Neural progenitor cell (in vitro differentiated cells): ENCODE results near the gene INS.
A peak's percentile ranks its signal among the peaks of the same experiment; 100 is the strongest.

ENCODE experiments used
- EZH2phosphoT487 ChIP-seq: fragments of 200-600 bp; sonication (generic); IDR thresholded peaks from 2 replicates; pipeline ENCODE4 v1.6.1; 2017; ENCODE audit warnings: antibody characterized with exemption
- TF ChIP-seq, protein P1 (sequence below): fragments of 200-600 bp; sonication (generic); IDR thresholded peaks from 2 replicates; pipeline ENCODE4 v1.5.1; 2017; ENCODE audit warnings: antibody characterized with exemption, mild to moderate bottlenecking

- TF ChIP-seq, protein P1, sequence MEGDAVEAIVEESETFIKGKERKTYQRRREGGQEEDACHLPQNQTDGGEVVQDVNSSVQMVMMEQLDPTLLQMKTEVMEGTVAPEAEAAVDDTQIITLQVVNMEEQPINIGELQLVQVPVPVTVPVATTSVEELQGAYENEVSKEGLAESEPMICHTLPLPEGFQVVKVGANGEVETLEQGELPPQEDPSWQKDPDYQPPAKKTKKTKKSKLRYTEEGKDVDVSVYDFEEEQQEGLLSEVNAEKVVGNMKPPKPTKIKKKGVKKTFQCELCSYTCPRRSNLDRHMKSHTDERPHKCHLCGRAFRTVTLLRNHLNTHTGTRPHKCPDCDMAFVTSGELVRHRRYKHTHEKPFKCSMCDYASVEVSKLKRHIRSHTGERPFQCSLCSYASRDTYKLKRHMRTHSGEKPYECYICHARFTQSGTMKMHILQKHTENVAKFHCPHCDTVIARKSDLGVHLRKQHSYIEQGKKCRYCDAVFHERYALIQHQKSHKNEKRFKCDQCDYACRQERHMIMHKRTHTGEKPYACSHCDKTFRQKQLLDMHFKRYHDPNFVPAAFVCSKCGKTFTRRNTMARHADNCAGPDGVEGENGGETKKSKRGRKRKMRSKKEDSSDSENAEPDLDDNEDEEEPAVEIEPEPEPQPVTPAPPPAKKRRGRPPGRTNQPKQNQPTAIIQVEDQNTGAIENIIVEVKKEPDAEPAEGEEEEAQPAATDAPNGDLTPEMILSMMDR: peak; percentile 39
- peak; percentile 97 for TF ChIP-seq EZH2phosphoT487
These were observed 17.0 kb downstream of the INS start for GRCh38 chr11:2143799-2144543.
